ENCODE data around the gene P4HTM.

P4HTM gene

GRCh38 chr3:49028673-49029562, 38.9 kb downstream of the P4HTM start, which contains the start of gene IMPDH2:
Gene IMPDH2, minus strand, starts transcription at chr3:49029398. Its CDS starts 48 bp downstream, at chr3:49029350.
- Histone ChIP-seq H3K36me3 (ENCODE audit: low read depth) (peaks cover 77% of the 10 kb centered on the region), H3K4me3 (ENCODE audit: severe bottlenecking) (peak within 1 kb of the TSS; percentile 65), H3K9me3 (ENCODE audit: severe bottlenecking) (no peaks in the 10 kb centered on the region), H3K27ac (ENCODE audit: poor library complexity, severe bottlenecking) (peak within 1 kb of the TSS; percentile 52), H3K27me3 (ENCODE audit: insufficient read depth, poor library complexity, severe bottlenecking) (no peaks in the 10 kb centered on the region), H3K4me1 (ENCODE audit: insufficient read depth, poor library complexity, severe bottlenecking) (peaks cover 5% of the 10 kb centered on the region)
- peak; percentile 74 for ATAC-seq (ENCODE audit: low read depth)
- no peak for TF ChIP-seq CTCF (IDR thresholded peaks at IDR 0.05; ENCODE audit: poor library complexity, severe bottlenecking)
- no peak for DNase-seq (ENCODE audit: low spot score)

- H3K36me3 ChIP-seq (ENCODE audit: low read depth) = peaks cover 77% of the 10 kb centered on the region
- TF ChIP-seq CTCF (IDR thresholded peaks at IDR 0.05; ENCODE audit: poor library complexity, severe bottlenecking) = no peak
- H3K27ac ChIP-seq (ENCODE audit: poor library complexity, severe bottlenecking) = peak overlapping the region; percentile 52
Observed at GRCh38 chr3:49029563-49029884, 39.5 kb downstream of the P4HTM start.

GRCh38 chr3:49030321-49030720, 40.3 kb downstream of the P4HTM start:
- Histone ChIP-seq H3K4me1 (ENCODE audit: insufficient read depth, poor library complexity, severe bottlenecking) (peaks cover 5% of the 10 kb centered on the region), H3K27me3 (ENCODE audit: insufficient read depth, poor library complexity, severe bottlenecking) (no peaks in the 10 kb centered on the region), H3K27ac (ENCODE audit: poor library complexity, severe bottlenecking) (no peak overlapping the region), H3K36me3 (ENCODE audit: low read depth) (peaks cover 77% of the 10 kb centered on the region), H3K9me3 (ENCODE audit: severe bottlenecking) (no peaks in the 10 kb centered on the region), H3K4me3 (ENCODE audit: severe bottlenecking) (no peak overlapping the region)
- no peak for DNase-seq (ENCODE audit: low spot score)
- no peak for ATAC-seq (ENCODE audit: low read depth)
- TF ChIP-seq CTCF (IDR thresholded peaks at IDR 0.05; ENCODE audit: poor library complexity, severe bottlenecking) = no peak

More at GRCh38 chr3:49029563-49029884, 39.5 kb downstream of the P4HTM start:
- Histone ChIP-seq H3K9me3 (ENCODE audit: severe bottlenecking) (no peaks in the 10 kb centered on the region), H3K27me3 (ENCODE audit: insufficient read depth, poor library complexity, severe bottlenecking) (no peaks in the 10 kb centered on the region), H3K4me3 (ENCODE audit: severe bottlenecking) (peak overlapping the region; percentile 65), H3K4me1 (ENCODE audit: insufficient read depth, poor library complexity, severe bottlenecking) (peaks cover 5% of the 10 kb centered on the region)
- DNase-seq (ENCODE audit: low spot score) = no peak
- ATAC-seq (ENCODE audit: low read depth) = no peak

- no peak for ATAC-seq (ENCODE audit: low read depth)
- Histone ChIP-seq H3K27me3 (ENCODE audit: insufficient read depth, poor library complexity, severe bottlenecking) (no peaks in the 10 kb centered on the region), H3K4me3 (ENCODE audit: severe bottlenecking) (no peak overlapping the region), H3K27ac (ENCODE audit: poor library complexity, severe bottlenecking) (no peak overlapping the region), H3K36me3 (ENCODE audit: low read depth) (peaks cover 70% of the 10 kb centered on the region), H3K4me1 (ENCODE audit: insufficient read depth, poor library complexity, severe bottlenecking) (peaks cover 5% of the 10 kb centered on the region), H3K9me3 (ENCODE audit: severe bottlenecking) (no peaks in the 10 kb centered on the region)
- no peak for DNase-seq (ENCODE audit: low spot score)
- TF ChIP-seq CTCF (IDR thresholded peaks at IDR 0.05; ENCODE audit: poor library complexity, severe bottlenecking) = no peak
Observed at GRCh38 chr3:49032646-49033304, 42.7 kb downstream of the P4HTM start.

All from RWPE2 (cell line).